ENCODE results near the gene EPHX1. TPM values are rescaled to one million over a fixed set of nuclear protein-coding genes. Genes with fewer than 3 reads are reported as not detected.
A peak's percentile ranks its signal among the peaks of the same experiment; 100 is the strongest.

The EPHX1 gene
- total RNA-seq, 1 donor from 2014 or later: 15.8 TPM

DNA sequence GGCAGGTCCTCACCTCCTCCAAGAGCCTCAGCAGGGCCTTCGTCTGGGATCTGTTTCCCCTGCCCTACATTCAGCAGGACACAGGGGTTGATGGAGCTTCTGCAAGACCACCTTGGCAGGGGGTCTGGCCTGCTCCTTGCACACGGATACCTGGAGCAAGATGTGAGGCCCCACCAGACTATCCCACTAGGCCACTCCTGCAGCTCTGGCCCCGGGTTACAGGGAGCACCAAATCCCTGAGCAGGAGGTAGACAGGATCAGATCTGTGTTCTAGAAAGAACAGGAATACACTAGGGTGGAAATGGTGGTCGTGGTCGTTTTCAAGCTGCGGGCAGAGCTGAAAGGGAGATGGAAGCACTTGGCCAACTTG is 33.5 kb downstream of the EPHX1 start:
- Mint-ChIP-seq H3K9me3 (no peaks in the 10 kb centered on the region), H3K36me3 (ENCODE audit: low read depth) (peaks cover 3% of the 10 kb centered on the region)

DNA sequence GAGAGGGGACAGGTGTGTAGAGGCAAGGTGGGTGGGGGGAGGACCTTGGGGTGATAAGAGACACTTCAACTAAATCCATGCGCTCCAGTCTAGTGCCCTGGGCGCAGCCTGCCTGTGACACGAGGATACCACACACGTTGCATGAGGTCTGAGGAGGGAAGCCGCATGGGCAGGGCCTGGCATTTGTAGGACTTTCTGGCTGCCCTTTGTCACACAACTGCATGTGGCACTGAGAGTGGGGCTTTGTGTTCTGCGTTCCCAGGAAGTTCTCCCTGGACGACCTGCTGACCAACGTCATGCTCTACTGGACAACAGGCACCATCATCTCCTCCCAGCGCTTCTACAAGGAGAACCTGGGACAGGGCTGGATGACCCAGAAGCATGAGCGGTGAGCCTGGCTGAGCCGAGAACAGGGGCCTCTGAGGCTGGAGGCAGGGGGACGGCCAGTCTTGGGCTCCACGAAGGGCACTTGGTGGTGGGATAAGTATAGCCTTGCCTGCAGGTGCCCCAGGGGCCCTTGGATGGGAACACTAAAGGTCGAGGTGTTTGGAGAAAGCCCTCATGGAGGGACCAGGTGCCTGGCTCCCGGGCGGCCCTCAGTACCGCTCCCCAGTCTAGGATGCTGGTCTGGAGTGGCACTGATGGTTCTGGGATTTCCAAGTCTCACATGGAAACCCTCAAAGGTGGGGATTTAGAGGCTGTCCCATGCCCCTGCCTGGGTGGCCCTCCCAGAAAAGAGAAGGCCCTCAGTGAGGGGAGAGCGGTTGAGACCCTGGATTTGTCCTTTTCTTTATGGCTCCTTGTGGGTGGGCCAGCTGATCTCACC is 34.5 kb downstream of the EPHX1 start:
- Mint-ChIP-seq H3K4me1 (peaks cover 13% of the 10 kb centered on the region), H3K27me3 (ENCODE audit: low read depth) (no peaks in the 10 kb centered on the region), H3K27ac (ENCODE audit: unreplicated experiment) (no peak overlapping the region), H3K9me3 (no peaks in the 10 kb centered on the region), H3K4me3 (no peak overlapping the region), H3K36me3 (ENCODE audit: low read depth) (peaks cover 3% of the 10 kb centered on the region)
- DNase-seq (ENCODE audit: low read depth, low spot score): no peak
- TF ChIP-seq, protein P1, sequence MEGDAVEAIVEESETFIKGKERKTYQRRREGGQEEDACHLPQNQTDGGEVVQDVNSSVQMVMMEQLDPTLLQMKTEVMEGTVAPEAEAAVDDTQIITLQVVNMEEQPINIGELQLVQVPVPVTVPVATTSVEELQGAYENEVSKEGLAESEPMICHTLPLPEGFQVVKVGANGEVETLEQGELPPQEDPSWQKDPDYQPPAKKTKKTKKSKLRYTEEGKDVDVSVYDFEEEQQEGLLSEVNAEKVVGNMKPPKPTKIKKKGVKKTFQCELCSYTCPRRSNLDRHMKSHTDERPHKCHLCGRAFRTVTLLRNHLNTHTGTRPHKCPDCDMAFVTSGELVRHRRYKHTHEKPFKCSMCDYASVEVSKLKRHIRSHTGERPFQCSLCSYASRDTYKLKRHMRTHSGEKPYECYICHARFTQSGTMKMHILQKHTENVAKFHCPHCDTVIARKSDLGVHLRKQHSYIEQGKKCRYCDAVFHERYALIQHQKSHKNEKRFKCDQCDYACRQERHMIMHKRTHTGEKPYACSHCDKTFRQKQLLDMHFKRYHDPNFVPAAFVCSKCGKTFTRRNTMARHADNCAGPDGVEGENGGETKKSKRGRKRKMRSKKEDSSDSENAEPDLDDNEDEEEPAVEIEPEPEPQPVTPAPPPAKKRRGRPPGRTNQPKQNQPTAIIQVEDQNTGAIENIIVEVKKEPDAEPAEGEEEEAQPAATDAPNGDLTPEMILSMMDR (conservative IDR thresholded peaks at IDR 0.05): no peak

More for the DNA sequence above, 33.5 kb downstream of the EPHX1 start:
- H3K27me3 Mint-ChIP-seq (ENCODE audit: low read depth): no peaks in the 10 kb centered on the region
- TF ChIP-seq, protein P1 (conservative IDR thresholded peaks at IDR 0.05): no peak
- no peak for DNase-seq (ENCODE audit: low read depth, low spot score)
- no peak overlapping the region for H3K4me3 Mint-ChIP-seq
- H3K4me1 Mint-ChIP-seq: peaks cover 6% of the 10 kb centered on the region
- H3K27ac Mint-ChIP-seq (ENCODE audit: unreplicated experiment): no peak overlapping the region

DNA sequence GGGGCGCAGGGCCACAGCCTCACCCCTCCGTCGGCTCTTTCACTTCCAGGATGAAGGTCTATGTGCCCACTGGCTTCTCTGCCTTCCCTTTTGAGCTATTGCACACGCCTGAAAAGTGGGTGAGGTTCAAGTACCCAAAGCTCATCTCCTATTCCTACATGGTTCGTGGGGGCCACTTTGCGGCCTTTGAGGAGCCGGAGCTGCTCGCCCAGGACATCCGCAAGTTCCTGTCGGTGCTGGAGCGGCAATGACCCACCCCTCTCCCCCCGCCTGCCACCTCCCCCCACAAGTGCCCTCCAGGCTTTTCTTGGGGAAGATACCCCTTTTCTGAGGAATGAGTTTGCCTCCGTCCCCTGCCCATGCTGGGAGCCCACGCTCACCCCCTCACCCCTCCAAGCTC is 35.2 kb downstream of the EPHX1 start:
- peaks cover 6% of the 10 kb centered on the region for H3K36me3 Mint-ChIP-seq (ENCODE audit: low read depth)

DNA sequence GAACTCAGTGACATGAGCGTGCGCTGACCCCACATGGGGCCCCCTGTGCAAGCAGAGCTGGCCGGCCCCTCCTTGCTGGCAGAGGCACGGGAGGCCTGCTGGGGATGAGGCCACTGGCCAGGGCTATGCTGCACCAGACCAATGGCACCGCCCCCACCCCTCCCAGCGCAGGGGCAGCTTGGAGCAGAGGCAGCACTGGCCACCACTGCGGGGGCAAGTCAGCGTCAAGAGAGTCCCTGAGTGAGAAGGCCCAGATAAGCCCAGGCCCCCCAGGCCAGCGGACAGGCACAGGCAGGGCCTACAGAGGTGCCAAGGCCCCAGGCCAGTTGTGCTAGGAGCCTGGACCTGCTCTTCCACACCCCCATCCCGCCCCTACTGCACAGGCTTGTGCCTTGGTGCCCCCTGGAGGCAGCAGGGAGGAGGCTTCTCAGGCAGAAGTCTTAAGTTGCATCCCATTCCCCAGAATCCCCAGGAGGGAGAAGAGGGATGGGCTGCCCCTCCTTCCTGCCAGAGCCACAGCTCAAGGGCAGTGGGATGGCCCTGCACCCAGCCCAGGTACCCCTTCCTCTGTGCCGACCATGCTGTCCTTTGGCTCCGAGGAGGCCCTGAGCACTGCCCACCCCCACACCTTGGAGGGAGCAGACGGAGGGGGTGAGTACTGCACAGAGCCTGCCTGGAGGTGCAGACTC is 35.8 kb downstream of the EPHX1 start:
- Mint-ChIP-seq H3K27ac (ENCODE audit: unreplicated experiment) (peak overlapping the region; percentile 57), H3K4me1 (peaks cover 16% of the 10 kb centered on the region), H3K4me3 (no peak overlapping the region), H3K27me3 (ENCODE audit: low read depth) (no peaks in the 10 kb centered on the region), H3K9me3 (no peaks in the 10 kb centered on the region), H3K36me3 (ENCODE audit: low read depth) (peaks cover 6% of the 10 kb centered on the region)
- TF ChIP-seq, protein P1 (conservative IDR thresholded peaks at IDR 0.05): peak; percentile 71
- peak; percentile 61 for DNase-seq (ENCODE audit: low read depth, low spot score)

More for the DNA sequence above, 35.2 kb downstream of the EPHX1 start:
- no peak for DNase-seq (ENCODE audit: low read depth, low spot score)
- Mint-ChIP-seq H3K4me3 (no peak overlapping the region), H3K4me1 (peaks cover 16% of the 10 kb centered on the region), H3K9me3 (no peaks in the 10 kb centered on the region), H3K27ac (ENCODE audit: unreplicated experiment) (no peak overlapping the region), H3K27me3 (ENCODE audit: low read depth) (no peaks in the 10 kb centered on the region)
- TF ChIP-seq, protein P1 (conservative IDR thresholded peaks at IDR 0.05): no peak

DNA sequence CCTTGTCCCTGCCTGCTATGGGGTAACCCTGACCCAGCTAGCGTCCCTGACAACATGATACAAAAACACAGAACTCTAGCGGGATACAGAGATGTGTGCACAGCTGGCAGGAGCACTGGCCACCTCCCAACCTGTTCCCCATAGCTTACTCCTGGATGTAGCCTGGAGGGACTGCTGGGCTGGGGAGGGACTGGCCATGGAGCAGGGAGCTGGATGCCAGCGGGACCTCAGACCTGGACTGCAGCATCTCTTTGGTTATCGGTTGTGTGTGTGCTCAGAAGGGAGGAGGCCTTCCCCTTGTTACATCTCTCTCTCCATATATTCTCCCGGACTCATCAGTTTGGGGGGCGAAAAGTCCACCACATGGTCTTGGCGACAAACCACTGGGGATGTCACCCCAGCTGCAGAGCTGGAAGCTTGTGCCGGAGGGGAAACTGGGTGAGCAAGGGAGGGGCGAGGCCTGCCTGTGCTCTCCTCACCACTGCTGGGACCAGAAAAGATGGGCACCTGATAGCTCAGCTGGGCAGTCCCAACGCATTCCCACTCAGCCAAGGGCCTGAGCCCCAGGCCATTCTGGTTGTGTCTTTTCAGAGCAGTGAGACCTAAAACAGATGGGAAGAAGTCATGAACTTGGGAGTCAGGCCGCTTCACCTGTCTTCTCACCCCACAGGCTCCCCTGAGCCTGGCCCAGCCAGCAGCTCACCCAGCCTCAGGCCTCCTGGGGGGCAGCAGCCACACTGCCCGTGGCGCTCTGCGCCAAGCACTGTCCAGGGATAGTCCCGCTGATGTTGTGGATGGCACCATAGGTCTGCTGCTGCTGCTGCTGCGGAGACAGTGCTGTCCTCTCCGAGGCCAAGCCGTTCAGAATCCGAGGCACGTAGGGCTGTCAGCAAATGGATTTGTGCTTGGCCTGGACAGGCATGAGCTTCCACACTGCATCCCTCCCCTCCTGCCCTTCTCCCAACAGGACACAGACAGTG is 36.7 kb downstream of the EPHX1 start:
- no peak for DNase-seq (ENCODE audit: low read depth, low spot score)
- H3K36me3 Mint-ChIP-seq (ENCODE audit: low read depth): peaks cover 9% of the 10 kb centered on the region
- H3K4me3 Mint-ChIP-seq: no peak overlapping the region
- no peak overlapping the region for H3K27ac Mint-ChIP-seq (ENCODE audit: unreplicated experiment)
- H3K4me1 Mint-ChIP-seq: peaks cover 16% of the 10 kb centered on the region
- H3K27me3 Mint-ChIP-seq (ENCODE audit: low read depth): no peaks in the 10 kb centered on the region
- TF ChIP-seq, protein P1 (conservative IDR thresholded peaks at IDR 0.05): no peak
- H3K9me3 Mint-ChIP-seq: no peaks in the 10 kb centered on the region

All from neural crest cell (in vitro differentiated cells).